Measurements from ENCODE around the gene RNMT. TPM values are rescaled to one million over a fixed set of nuclear protein-coding genes. Genes with fewer than 3 reads are reported as not detected.

Gene RNMT
- total RNA-seq, 1 experiment from 2014 or later = 58.0 TPM

GRCh38 chr18:13791181-13791580, 64.7 kb downstream of the RNMT start (continued):
- no peak for TF ChIP-seq POLR2A (IDR thresholded peaks at IDR 0.05; ENCODE audit: borderline replicate concordance, extremely low read depth, insufficient read depth, insufficient read length)
- no peak for TF ChIP-seq REST (IDR thresholded peaks at IDR 0.05; ENCODE audit: low read depth)
- no peak for TF ChIP-seq EGR1 (IDR thresholded peaks at IDR 0.05; ENCODE audit: low read depth)
- TF ChIP-seq CEBPB (IDR thresholded peaks at IDR 0.05; ENCODE audit: low read depth) = no peak
- TF ChIP-seq SP1 (IDR thresholded peaks at IDR 0.05; ENCODE audit: low read depth) = no peak

- H3K9me2 ChIP-seq (ENCODE audit: insufficient read depth) = no peaks in the 10 kb centered on the region
- no peak for ATAC-seq
- no peak overlapping the region for H3K4me2 ChIP-seq (ENCODE audit: low read length)
- CTCF ChIA-PET = no interaction called here
- no peak for DNase-seq (ENCODE audit: low read depth, low spot score)
- TF ChIP-seq RAD21 (IDR thresholded peaks at IDR 0.05; ENCODE audit: low read depth) = 0 out of 2 replicates have a peak, but pooled peaks have one; percentile 11
- TF ChIP-seq ZBTB33 (IDR thresholded peaks at IDR 0.05; ENCODE audit: extremely low read depth, insufficient replicate concordance, low read length) = no peak
- intact Hi-C loops (cut with micrococcal nuclease) = no loop called here
- BruUV-seq (replicated peaks) = no TSS peak
- no peak overlapping the region for H3K4me3 ChIP-seq (replicated peaks in 1 of 2; ENCODE audit: low read depth in 1 of 2, low read length in 2 of 2)
- H3K9me3 ChIP-seq (ENCODE audit: control insufficient read depth in 1 of 2, insufficient read depth in 1 of 2, low read depth in 1 of 2, low read length in 2 of 2) = no peaks in the 10 kb centered on the region
- H3K4me1 ChIP-seq (ENCODE audit: control insufficient read depth in 1 of 2, insufficient read depth in 2 of 2, low read length in 2 of 2) = peaks cover 8 to 12% of the 10 kb centered on the region in 2 experiments
- no peak overlapping the region for H3K9ac ChIP-seq (ENCODE audit: low read length)
- H3K27me3 ChIP-seq (ENCODE audit: insufficient read depth, low read length) = no peaks in the 10 kb centered on the region
- no peaks in the 10 kb centered on the region for H3K36me3 ChIP-seq (ENCODE audit: control insufficient read depth in 1 of 2, insufficient read depth in 2 of 2, low read length in 2 of 2)
- no peaks in the 10 kb centered on the region for H4K20me1 ChIP-seq (ENCODE audit: insufficient read depth)
- RAD21 ChIA-PET (ENCODE audit: low non-redundant PET in 1 of 2, low total read pairs in 2 of 2, uncharacterized antibody in 2 of 2, unreplicated experiment in 2 of 2) = no interaction called here
- no peak overlapping the region for H3K27ac ChIP-seq (ENCODE audit: low read depth, low read length)
- H2AFZ ChIP-seq (ENCODE audit: low read depth, low read length, poor library complexity, severe bottlenecking) = no peak overlapping the region
- H3K79me2 ChIP-seq (ENCODE audit: insufficient read depth, low read length) = no peaks in the 10 kb centered on the region
- POLR2A ChIA-PET = no interaction called here
These were observed 67.3 kb downstream of the RNMT start for GRCh38 chr18:13793819-13794218.

All from HCT116 (cell line).